Calu3 (cell line): ENCODE data around the gene VOPP1. TPM values are rescaled to one million over a fixed set of nuclear protein-coding genes. Genes with fewer than 3 reads are reported as not detected.

Experiments used
- BruUV-seq: library from RNA; stranded (reverse); fragments of 400-500 nt; replicated peaks from 2 replicates; lab custom pipeline; 2021; lab: Mats Ljungman, UMichigan
- CTCF ChIA-PET: fragments of 300-600 bp; sonication (Branson Sonifier 250); formaldehyde crosslinking; loops from one replicate; lab custom pipeline; 2022; ENCODE audit warnings: antibody characterized with exemption; lab: Charles Lee
- DNase-seq: peaks from one replicate; pipeline ENCODE4 v3.0.0; 2022
- H3K27ac Mint-ChIP-seq: one replicate; pipeline ENCODE4 v1.8.0; 2022; ENCODE audit warnings: mixed read lengths; ENCODE audit not compliant: unreplicated experiment
- H3K27me3 Mint-ChIP-seq: one replicate; pipeline ENCODE4 v1.8.0; 2022; ENCODE audit warnings: mixed read lengths; ENCODE audit not compliant: unreplicated experiment
- H3K36me3 Mint-ChIP-seq: one replicate; pipeline ENCODE4 v1.8.0; 2022; ENCODE audit warnings: mild to moderate bottlenecking, moderate library complexity, mixed read lengths; ENCODE audit not compliant: insufficient read depth, unreplicated experiment
- H3K4me1 Mint-ChIP-seq: one replicate; pipeline ENCODE4 v1.8.0; 2022; ENCODE audit warnings: mild to moderate bottlenecking, low read depth, mixed read lengths; ENCODE audit not compliant: unreplicated experiment
- H3K4me3 Mint-ChIP-seq: one replicate; pipeline ENCODE4 v1.8.0; 2022; ENCODE audit warnings: mild to moderate bottlenecking, low read depth, moderate library complexity, mixed read lengths; ENCODE audit not compliant: unreplicated experiment
- H3K9me3 Mint-ChIP-seq: one replicate; pipeline ENCODE4 v1.8.0; 2022; ENCODE audit warnings: low read depth, mixed read lengths; ENCODE audit not compliant: unreplicated experiment
- CTCF ChIP-seq: fragments of 200-600 bp; IDR thresholded peaks from one replicate; pipeline ENCODE4 v1.8.0; 2022; ENCODE audit warnings: antibody characterized with exemption; ENCODE audit not compliant: unreplicated experiment
- intact Hi-C: fragments of 100-400 bp; cut with micrococcal nuclease; formaldehyde crosslinking; loops from one replicate; pipeline ENCODE4 v1.10.0; 2022; ENCODE audit not compliant: unreplicated experiment
- total RNA-seq: library from RNA; stranded (reverse); gene quantifications from 2 replicates; pipeline ENCODE4 v1.2.3, GENCODE V29; 2022

Gene VOPP1
- total RNA-seq, 1 experiment from 2014 or later: 128 TPM

GRCh38 chr7:55498770-55499169 lies 73.5 kb downstream of the VOPP1 start:
- Mint-ChIP-seq H3K27ac (no peak overlapping the region), H3K9me3 (no peaks in the 10 kb centered on the region)

GRCh38 chr7:55498142-55498541 lies 74.2 kb downstream of the VOPP1 start:
- H3K4me3 Mint-ChIP-seq: no peak overlapping the region
- intact Hi-C loops: no loop called here
- H3K4me1 Mint-ChIP-seq: no peaks in the 10 kb centered on the region
- no peaks in the 10 kb centered on the region for H3K9me3 Mint-ChIP-seq
- H3K36me3 Mint-ChIP-seq: no peaks in the 10 kb centered on the region
- DNase-seq: no peak
- no peak for TF ChIP-seq CTCF
- BruUV-seq: no TSS peak
- H3K27me3 Mint-ChIP-seq: no peaks in the 10 kb centered on the region
- no peak overlapping the region for H3K27ac Mint-ChIP-seq
- CTCF ChIA-PET: no interaction called here

More at GRCh38 chr7:55498770-55499169, 73.5 kb downstream of the VOPP1 start:
- intact Hi-C loops: no loop called here
- Mint-ChIP-seq H3K36me3 (no peaks in the 10 kb centered on the region), H3K4me1 (no peaks in the 10 kb centered on the region), H3K27me3 (no peaks in the 10 kb centered on the region), H3K4me3 (no peak overlapping the region)
- no peak for DNase-seq
- CTCF ChIA-PET: no interaction called here
- TF ChIP-seq CTCF: no peak
- no TSS peak for BruUV-seq

DNA sequence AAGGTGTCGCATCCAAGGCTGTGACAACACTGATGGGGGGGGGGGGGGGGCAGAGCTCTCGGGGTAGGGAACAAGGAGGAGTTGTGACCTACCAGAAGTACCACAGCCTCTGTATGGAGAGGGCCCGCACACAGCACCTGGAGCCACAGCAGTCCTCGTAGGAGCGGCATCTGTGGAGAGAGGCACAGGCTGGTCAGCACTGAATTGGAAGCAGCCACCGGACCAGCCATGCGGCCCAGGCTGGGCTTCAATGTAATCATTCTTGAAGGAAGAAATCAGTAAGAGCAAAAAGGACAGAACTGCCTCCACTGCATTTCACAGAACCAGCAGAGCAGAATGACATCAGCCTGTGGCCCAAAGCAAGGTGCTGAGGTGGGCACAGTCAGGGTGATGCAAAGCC lies 74.8 kb downstream of the VOPP1 start:
- no peaks in the 10 kb centered on the region for H3K27me3 Mint-ChIP-seq
- no peaks in the 10 kb centered on the region for H3K36me3 Mint-ChIP-seq
- BruUV-seq: no TSS peak
- intact Hi-C loops: no loop called here
- H3K9me3 Mint-ChIP-seq: no peaks in the 10 kb centered on the region
- no peak for DNase-seq
- CTCF ChIA-PET: interaction anchor here (0.6 kb wide), 1 partner anchor 121 kb away, joined by 5 read pairs; no protein-coding TSS in a partner anchor
- H3K4me1 Mint-ChIP-seq: no peaks in the 10 kb centered on the region
- H3K4me3 Mint-ChIP-seq: no peak overlapping the region
- H3K27ac Mint-ChIP-seq: no peak overlapping the region
- no peak for TF ChIP-seq CTCF

DNA sequence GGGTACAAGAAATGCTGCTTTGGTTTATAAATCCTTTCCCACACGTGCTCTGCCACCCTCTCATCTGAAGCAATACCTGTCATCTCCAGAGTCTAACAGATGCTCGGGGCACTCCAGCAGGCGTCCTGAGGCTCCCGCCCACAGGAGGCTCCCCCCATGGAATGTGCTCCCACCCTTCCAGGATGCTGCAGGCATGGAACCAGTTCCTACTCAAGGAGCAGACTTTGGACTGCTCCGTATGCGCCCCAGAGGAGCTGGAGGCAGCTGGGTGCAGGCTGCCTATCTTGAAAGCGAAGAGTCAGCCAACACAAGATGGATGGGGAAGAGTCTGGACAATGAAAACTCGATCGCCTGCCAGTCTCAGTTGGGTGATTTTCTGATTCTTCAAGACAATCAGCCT lies 75.4 kb downstream of the VOPP1 start:
- no peak for DNase-seq
- H3K27ac Mint-ChIP-seq: no peak overlapping the region
- H3K4me1 Mint-ChIP-seq: no peaks in the 10 kb centered on the region
- intact Hi-C loops: no loop called here
- H3K36me3 Mint-ChIP-seq: no peaks in the 10 kb centered on the region
- no peak for TF ChIP-seq CTCF
- H3K27me3 Mint-ChIP-seq: no peaks in the 10 kb centered on the region
- CTCF ChIA-PET: interaction anchor here (0.6 kb wide), 1 partner anchor 122 kb away, joined by 5 read pairs; no protein-coding TSS in a partner anchor
- no peaks in the 10 kb centered on the region for H3K9me3 Mint-ChIP-seq
- no TSS peak for BruUV-seq
- H3K4me3 Mint-ChIP-seq: no peak overlapping the region
